GM23338 (cell line): ENCODE measurements around the gene PANK1. TPM values are rescaled to one million over a fixed set of nuclear protein-coding genes. Genes with fewer than 3 reads are reported as not detected.

Experiments used
- ATAC-seq: fragments of 200-7000 bp; cut with Tn5 transposase; 3 replicates; pipeline ENCODE4 v1.9.1; 2020
- DNase-seq: peaks from one replicate; pipeline ENCODE4 v3.0.0-alpha.2; 2015; ENCODE audit warnings: low spot score
- H2AFZ ChIP-seq: fragments of 200-600 bp; sonication (generic); 2 replicates; pipeline ENCODE4 v1.8.0; 2016; ENCODE audit warnings: antibody characterized with exemption, mild to moderate bottlenecking, moderate library complexity
- H3F3A ChIP-seq: fragments of 200-600 bp; sonication (generic); replicated peaks from 2 replicates; pipeline ENCODE4 v1.8.0; 2017; ENCODE audit warnings: antibody characterized with exemption, mixed run types, low read depth
- H3K27ac ChIP-seq: fragments of 200-600 bp; sonication (generic); 2 replicates; pipeline ENCODE4 v1.6.1; 2016; ENCODE audit warnings: low read depth
- H3K27me3 ChIP-seq: fragments of 200-600 bp; sonication (generic); 2 replicates; pipeline ENCODE4 v1.8.0; 2016; ENCODE audit warnings: mild to moderate bottlenecking, mixed run types, moderate library complexity; ENCODE audit not compliant: insufficient read depth
- H3K36me3 ChIP-seq: fragments of 200-600 bp; sonication (generic); 2 replicates; pipeline ENCODE4 v1.8.0; 2016; ENCODE audit warnings: mild to moderate bottlenecking; ENCODE audit not compliant: insufficient read depth
- H3K4me1 ChIP-seq: fragments of 200-600 bp; sonication (generic); 2 replicates; pipeline ENCODE4 v1.8.0; 2016; ENCODE audit warnings: mild to moderate bottlenecking, moderate library complexity; ENCODE audit not compliant: insufficient read depth
- H3K4me2 ChIP-seq: fragments of 200-600 bp; sonication (generic); 2 replicates; pipeline ENCODE4 v1.7.1; 2017; ENCODE audit warnings: mixed run types
- H3K4me3 ChIP-seq: fragments of 200-600 bp; sonication (generic); 2 replicates; pipeline ENCODE4 v1.6.1; 2016; ENCODE audit warnings: mixed run types
- H3K79me2 ChIP-seq: fragments of 200-600 bp; sonication (generic); replicated peaks from 2 replicates; pipeline ENCODE4 v1.8.0; 2017; ENCODE audit warnings: mild to moderate bottlenecking; ENCODE audit not compliant: insufficient read depth
- H3K9me2 ChIP-seq: fragments of 200-600 bp; sonication (generic); 2 replicates; pipeline ENCODE4 v1.8.0; 2017; ENCODE audit not compliant: insufficient read depth
- H4K20me1 ChIP-seq: fragments of 200-600 bp; sonication (generic); replicated peaks from 2 replicates; pipeline ENCODE4 v1.8.0; 2017; ENCODE audit warnings: mild to moderate bottlenecking; ENCODE audit not compliant: insufficient read depth
- H3K27ac Mint-ChIP-seq: 2 replicates; pipeline ENCODE4 v1.8.0; 2020; ENCODE audit warnings: inconsistent platforms, mild to moderate bottlenecking, moderate library complexity, mixed read lengths
- H3K27me3 Mint-ChIP-seq: 3 replicates; pipeline ENCODE4 v1.8.0; 2022; ENCODE audit warnings: low read depth, mild to moderate bottlenecking, moderate library complexity, mixed read lengths, inconsistent platforms; ENCODE audit not compliant: insufficient read depth, poor library complexity
- H3K36me3 Mint-ChIP-seq: 3 replicates; pipeline ENCODE4 v1.8.0; 2021; ENCODE audit warnings: low read depth, mild to moderate bottlenecking, inconsistent platforms, moderate library complexity, mixed read lengths
- H3K4me1 Mint-ChIP-seq: 3 replicates; pipeline ENCODE4 v1.8.0; 2020; ENCODE audit warnings: mild to moderate bottlenecking, inconsistent platforms, mixed read lengths
- H3K4me3 Mint-ChIP-seq: 3 replicates; pipeline ENCODE4 v1.8.0; 2021; ENCODE audit warnings: moderate library complexity, mild to moderate bottlenecking, inconsistent platforms, mixed read lengths
- H3K9me3 Mint-ChIP-seq: 3 replicates; pipeline ENCODE4 v1.8.0; 2020; ENCODE audit warnings: moderate library complexity, mild to moderate bottlenecking, inconsistent platforms, mixed read lengths
- CTCF ChIP-seq, 2 experiments: fragments of 200-600 bp in 1 of 2; sonication (generic) in 1 of 2; conservative IDR thresholded peaks; 2 replicates each; pipeline versions ENCODE4 v1.5.1 to v1.6.1; 2016 to 2017; ENCODE audit warnings: antibody characterized with exemption in 2 of 2, low read depth in 2 of 2, mild to moderate bottlenecking in 2 of 2, moderate library complexity in 1 of 2
- EZH2 ChIP-seq: fragments of 200-600 bp; sonication (generic); IDR thresholded peaks from one replicate; pipeline ENCODE4 v1.8.0; 2017; ENCODE audit warnings: antibody characterized with exemption, mild to moderate bottlenecking, low read depth; ENCODE audit not compliant: unreplicated experiment
- EZH2phosphoT487 ChIP-seq: fragments of 200-600 bp; sonication (generic); IDR thresholded peaks from one replicate; pipeline ENCODE4 v1.8.1; 2018; ENCODE audit warnings: antibody characterized with exemption; ENCODE audit not compliant: unreplicated experiment
- STAT1 ChIP-seq: IDR thresholded peaks from one replicate; pipeline ENCODE4 v1.6.1; 2016; ENCODE audit warnings: antibody characterized with exemption; ENCODE audit not compliant: unreplicated experiment
- ZNF114 ChIP-seq: fragments of 250-450 bp; sonication (Bioruptor Pico); IDR thresholded peaks from 2 replicates; pipeline ENCODE4 v1.5.0; 2020; ENCODE audit warnings: mild to moderate bottlenecking, moderate library complexity
- ZNF462 ChIP-seq: fragments of 250-450 bp; sonication (Bioruptor Pico); IDR thresholded peaks from 2 replicates; pipeline ENCODE4 v1.5.0; 2020; ENCODE audit warnings: mild to moderate bottlenecking, moderate library complexity
- polyA plus RNA-seq: library from polyadenylated mRNA; unstranded; fragments of >200 nt; fragmentation: Nextera tagmentation; extraction: Ambion mirVana; gene quantifications from 2 replicates; pipeline ENCODE4 v1.2.1, GENCODE V29; 2016
- total RNA-seq: library from RNA; depleted of rRNA; stranded (reverse); fragments of >200 nt; shearing (Covaris generic); gene quantifications from 2 replicates; pipeline ENCODE4 v1.2.3, GENCODE V29; 2014

PANK1 gene
- total and polyA plus RNA-seq, 2 experiments from 2014 or later: 15.2 to 44.7 TPM

GRCh38 chr10:89553064-89553734 lies 91.8 kb downstream of the PANK1 start (continued):
- TF ChIP-seq ZNF462 (CRISPR knock-in tag) (no peak), EZH2phosphoT487 (no peak), ZNF114 (CRISPR knock-in tag) (no peak), EZH2 (no peak), CTCF (conservative IDR thresholded peaks at IDR 0.05; ENCODE audit: low read depth in 2 of 2) (no peak)

GRCh38 chr10:89552213-89552612 lies 92.8 kb downstream of the PANK1 start:
- Mint-ChIP-seq H3K36me3 (no peaks in the 10 kb centered on the region), H3K27me3 (peaks cover 6% of the 10 kb centered on the region), H3K27ac (no peak overlapping the region), H3K4me3 (no peak overlapping the region), H3K9me3 (no peaks in the 10 kb centered on the region), H3K4me1 (no peaks in the 10 kb centered on the region)
- H3K27ac ChIP-seq: no peak overlapping the region
- H3K4me1 ChIP-seq: no peaks in the 10 kb centered on the region
- 0 out of 2 replicates have a peak, but pooled peaks cover 4% of the 10 kb centered on the region for H3K9me2 ChIP-seq
- no peak overlapping the region for H3K4me3 ChIP-seq
- no peak overlapping the region for H2AFZ ChIP-seq
- H3F3A ChIP-seq: no peaks in the 10 kb centered on the region
- H3K27me3 ChIP-seq: no peaks in the 10 kb centered on the region
- H3K36me3 ChIP-seq: no peaks in the 10 kb centered on the region
- DNase-seq: no peak
- H4K20me1 ChIP-seq: no peaks in the 10 kb centered on the region
- H3K79me2 ChIP-seq: no peaks in the 10 kb centered on the region
- no peak for ATAC-seq
- no peak overlapping the region for H3K4me2 ChIP-seq
- TF ChIP-seq ZNF462 (CRISPR knock-in tag): no peak
- no peak for TF ChIP-seq STAT1
